Renal pelvis (tissue), 4 donors: ENCODE data around the gene YIPF5. TPM values are rescaled to one million over a fixed set of nuclear protein-coding genes. Genes with fewer than 3 reads are reported as not detected.

ENCODE experiments used
- DNase-seq: peaks from one replicate; pipeline ENCODE4 v3.0.0-alpha.2; 2013
- polyA plus RNA-seq, 3 donors: library from polyadenylated mRNA; unstranded; fragments of 120-200 nt; gene quantifications; one replicate each; pipeline ENCODE4 v1.2.1, GENCODE V29; 2013; ENCODE audit not compliant: insufficient read length in 3 of 3

Gene YIPF5
- polyA plus RNA-seq, 3 donors = 55.9 to 68.3 (median 56.5) TPM

DNA sequence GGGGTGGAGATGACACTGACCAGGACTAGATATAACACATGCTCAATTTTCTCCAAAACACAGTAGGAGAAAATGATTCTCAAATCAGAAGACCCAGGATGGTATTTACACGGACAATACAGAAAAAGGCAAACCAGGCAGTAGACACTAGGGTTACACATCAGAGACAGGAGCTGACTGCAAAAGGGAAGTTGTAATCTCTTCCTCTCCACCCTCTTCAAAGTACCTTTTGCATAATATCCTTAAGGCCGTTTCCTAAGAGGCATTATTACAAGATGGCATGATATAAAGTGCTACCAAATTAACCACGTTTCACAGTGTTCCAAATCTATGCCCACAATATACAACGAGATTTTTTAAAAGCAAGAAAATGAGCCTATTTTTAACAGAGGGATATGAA lies 39.2 kb downstream of the YIPF5 start:
- no peak for DNase-seq

DNA sequence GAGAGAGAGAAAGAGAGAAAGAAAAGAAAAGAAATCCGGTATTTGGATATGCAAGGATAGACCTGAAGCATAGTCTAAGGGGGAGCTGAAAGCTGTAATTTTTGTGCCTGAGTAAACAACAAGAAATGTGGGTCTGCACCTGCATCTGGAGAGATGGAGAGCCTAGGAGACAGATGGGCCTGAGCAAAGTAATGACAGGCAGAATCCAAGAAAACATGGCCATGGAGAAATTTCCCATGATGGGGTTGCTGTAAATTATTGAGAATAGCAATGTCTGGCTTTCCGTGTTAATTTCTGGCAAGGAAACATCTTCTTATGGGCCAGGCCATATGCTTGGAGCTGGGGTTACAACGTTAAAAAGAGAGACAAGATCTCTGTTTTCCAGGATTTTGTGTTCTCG lies 40.2 kb downstream of the YIPF5 start:
- no peak for DNase-seq

DNA sequence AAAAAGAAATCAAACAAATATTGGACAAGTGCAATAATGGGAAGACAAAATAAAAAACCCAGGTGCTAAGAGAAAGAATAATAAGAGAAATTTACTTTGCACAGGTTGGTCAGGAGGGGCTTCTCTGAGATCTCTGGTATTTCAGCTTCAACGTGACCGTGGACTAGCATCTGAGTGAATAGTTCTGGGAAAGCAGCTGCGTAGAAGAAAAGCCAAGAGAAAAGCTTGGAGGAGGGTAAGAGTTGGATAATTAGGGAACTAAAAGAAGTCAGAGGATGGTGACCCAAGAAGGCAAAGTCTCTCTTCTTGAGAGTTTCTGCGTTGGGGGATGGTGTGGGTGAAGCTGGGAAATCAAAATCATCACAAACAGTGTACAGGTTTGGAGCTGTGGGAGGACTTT lies 41.6 kb downstream of the YIPF5 start:
- DNase-seq = no peak

GRCh38 chr5:144126707-144127106 lies 43.8 kb downstream of the YIPF5 start:
- no peak for DNase-seq

GRCh38 chr5:144125163-144125726 lies 45.2 kb downstream of the YIPF5 start:
- no peak for DNase-seq

GRCh38 chr5:144122641-144123040 lies 47.8 kb downstream of the YIPF5 start:
- DNase-seq = no peak

DNA sequence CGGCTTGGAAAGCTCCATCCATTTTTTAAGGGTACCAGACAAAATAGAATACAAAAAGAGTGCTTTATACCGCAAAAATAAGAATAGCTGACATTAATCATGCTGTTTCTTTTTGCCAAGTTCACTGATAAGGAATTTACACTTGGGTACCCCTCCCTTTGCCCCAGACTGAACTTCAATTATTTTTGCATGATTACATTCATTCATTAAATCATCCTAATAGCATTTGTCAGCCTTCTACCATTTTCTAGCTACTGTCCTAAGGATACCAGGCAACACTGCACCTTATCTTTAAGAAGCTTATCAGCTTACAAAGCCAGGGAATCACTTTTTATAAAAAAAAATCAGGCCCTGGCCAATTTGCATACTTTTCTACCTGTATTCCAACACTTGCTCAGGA lies 48.4 kb downstream of the YIPF5 start:
- no peak for DNase-seq

- no peak for DNase-seq
Observed at GRCh38 chr5:144121577-144121976, 48.9 kb downstream of the YIPF5 start.

DNA sequence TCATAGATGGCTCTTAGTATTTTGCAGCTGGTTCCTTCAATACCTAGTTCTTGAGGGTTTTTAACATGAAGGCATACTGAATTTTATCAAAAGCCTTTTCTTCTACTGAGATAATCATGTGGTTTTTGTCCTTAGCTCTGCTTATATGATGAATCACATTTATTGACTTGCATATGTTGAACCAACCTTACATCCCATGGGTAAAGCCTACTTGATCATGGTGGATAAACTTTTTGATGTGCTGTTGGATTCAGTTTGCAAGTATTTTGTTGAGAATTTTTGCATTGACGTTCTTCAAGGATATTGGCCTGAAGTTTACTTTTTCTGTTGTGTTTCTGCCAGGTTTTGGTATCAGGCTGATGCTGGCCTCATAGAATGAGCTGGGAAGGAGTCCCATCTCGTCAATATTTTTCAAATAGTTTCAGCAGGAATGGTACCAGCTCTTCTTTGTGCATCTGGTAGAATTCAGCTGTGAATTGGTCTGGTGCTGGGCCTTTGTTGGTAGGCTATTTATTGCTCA lies 49.7 kb downstream of the YIPF5 start:
- DNase-seq = no peak

- no peak for DNase-seq
Observed at GRCh38 chr5:144117412-144117811, 53.0 kb downstream of the YIPF5 start.

DNA sequence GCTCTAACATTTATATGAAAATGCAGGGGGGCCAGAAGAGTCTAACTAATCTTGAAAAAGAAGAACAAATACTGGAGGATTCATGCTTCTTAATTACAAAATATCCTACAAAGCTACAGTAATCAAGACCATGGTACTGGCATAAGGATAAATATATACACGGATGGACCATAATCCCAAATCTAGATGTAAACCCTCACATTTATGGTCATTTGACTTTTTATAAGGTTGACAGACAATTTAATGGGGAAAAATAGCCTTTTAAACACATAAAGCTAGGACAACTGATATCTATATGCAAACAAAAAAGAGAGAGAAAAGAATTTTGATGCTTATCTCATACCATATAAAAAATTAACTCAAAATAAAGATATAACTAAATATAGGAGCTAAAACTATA lies 55.9 kb downstream of the YIPF5 start:
- DNase-seq = no peak

Other genes starting within 250 kb of the YIPF5 start
- 1 to 10 TPM; 2.3 to 2.8 (median 2.7) TPM for gene KCTD16, start 214 bp upstream of the YIPF5 start, polyA plus RNA-seq